CD4-positive, alpha-beta T cell treated with Interleukin-17A for 4 hours (primary cell): Measurements from ENCODE around the gene CABP7.
A peak's percentile ranks its signal among the peaks of the same experiment; 100 is the strongest.

Source experiments
- DNase-seq: peaks from one replicate; pipeline ENCODE4 v3.0.0-alpha.2; 2020; ENCODE audit warnings: mixed read lengths

Gene CABP7

DNA sequence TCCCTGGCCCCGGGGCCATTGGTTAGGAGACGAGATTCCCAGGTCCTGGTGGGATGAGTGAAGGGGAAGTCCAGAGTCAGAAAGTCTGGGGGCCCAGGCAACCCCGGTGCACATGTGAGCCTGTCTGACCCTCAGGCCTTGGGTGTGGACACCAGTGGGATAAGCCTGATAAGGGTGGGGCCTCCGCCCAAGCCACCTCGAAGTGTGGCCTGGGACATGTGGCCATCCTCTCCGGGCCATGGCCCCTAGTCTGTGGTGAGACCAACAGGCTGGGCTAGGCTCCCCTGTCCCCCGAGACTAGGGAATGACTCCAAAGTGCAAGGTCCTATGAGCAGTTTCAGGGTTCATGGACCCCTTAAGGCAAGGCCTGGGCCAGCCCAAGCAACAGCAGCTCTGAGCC lies 6.3 kb downstream of the CABP7 start:
- no peak for DNase-seq

- no peak for DNase-seq
Observed at GRCh38 chr22:29726512-29727130, 6.8 kb downstream of the CABP7 start.

GRCh38 chr22:29727131-29727523 lies 7.3 kb downstream of the CABP7 start:
- peak; percentile 29 for DNase-seq

GRCh38 chr22:29729161-29729560 lies 9.4 kb downstream of the CABP7 start:
- no peak for DNase-seq

DNA sequence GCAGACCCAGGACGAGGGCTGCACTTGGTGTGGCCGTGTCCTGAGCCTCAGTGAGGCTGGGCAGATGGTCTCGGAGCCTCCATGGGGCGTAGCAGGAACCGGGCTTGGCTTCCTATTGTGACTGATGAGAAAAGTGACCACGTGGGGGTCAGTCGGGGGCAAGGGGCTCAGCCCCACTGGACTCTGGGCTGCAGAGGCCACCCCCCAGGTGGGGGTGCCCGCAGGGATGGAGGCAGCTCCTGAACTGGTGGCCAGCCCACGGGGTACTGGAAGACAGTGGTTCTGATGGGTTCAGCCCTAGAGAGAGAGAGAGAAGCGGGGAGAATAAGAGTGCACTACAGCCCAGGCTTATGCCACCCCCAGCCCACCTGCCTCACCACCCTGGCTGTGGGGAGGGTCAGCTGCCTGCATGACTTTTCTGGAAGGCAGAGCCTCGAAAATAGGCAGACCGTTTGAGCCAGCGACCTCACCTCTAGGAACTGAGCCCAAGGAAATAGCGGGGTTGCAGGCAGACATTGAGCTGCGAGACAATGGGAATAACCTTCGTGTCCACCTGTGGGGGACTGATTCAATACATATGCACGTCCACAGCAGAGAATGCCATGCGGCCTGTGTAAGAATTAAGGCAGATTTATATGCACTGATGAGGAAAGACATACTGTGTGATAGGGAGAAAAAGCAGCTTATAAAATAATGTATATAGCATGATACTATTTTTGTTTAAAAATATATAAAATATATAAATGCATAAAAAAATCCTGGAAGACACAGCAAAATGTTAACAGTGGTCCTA lies 11.5 kb downstream of the CABP7 start:
- DNase-seq, result no peak

- no peak for DNase-seq
Observed at GRCh38 chr22:29732883-29733282, 13.1 kb downstream of the CABP7 start.

GRCh38 chr22:29733362-29734201 lies 13.8 kb downstream of the CABP7 start:
- no peak for DNase-seq

- DNase-seq, result no peak
Observed at GRCh38 chr22:29734406-29734805, 14.6 kb downstream of the CABP7 start.

DNA sequence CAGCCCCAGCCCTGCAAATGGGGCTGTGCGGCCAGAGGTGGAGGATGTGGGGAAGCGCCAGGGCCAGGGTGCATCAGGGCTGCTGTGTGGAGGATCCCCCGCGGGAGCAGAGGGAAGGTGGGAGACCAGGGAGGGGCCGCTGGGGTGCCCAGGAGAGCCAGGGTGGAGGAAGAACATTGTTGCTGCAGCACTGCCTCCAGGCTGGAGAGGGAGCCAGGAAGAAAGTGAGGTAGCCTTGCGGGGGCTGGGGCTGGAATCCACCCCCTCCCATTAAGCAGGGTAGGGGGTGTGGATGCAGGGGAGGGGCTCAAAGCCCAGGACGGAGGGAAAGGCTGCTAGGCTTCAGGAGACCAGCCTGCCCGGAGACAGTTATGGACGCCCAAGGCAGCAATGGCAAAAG lies 15.0 kb downstream of the CABP7 start:
- no peak for DNase-seq

- no peak for DNase-seq
Observed at GRCh38 chr22:29735416-29735815, 15.6 kb downstream of the CABP7 start.

GRCh38 chr22:29737251-29738117 lies 17.7 kb downstream of the CABP7 start:
- no peak for DNase-seq

DNA sequence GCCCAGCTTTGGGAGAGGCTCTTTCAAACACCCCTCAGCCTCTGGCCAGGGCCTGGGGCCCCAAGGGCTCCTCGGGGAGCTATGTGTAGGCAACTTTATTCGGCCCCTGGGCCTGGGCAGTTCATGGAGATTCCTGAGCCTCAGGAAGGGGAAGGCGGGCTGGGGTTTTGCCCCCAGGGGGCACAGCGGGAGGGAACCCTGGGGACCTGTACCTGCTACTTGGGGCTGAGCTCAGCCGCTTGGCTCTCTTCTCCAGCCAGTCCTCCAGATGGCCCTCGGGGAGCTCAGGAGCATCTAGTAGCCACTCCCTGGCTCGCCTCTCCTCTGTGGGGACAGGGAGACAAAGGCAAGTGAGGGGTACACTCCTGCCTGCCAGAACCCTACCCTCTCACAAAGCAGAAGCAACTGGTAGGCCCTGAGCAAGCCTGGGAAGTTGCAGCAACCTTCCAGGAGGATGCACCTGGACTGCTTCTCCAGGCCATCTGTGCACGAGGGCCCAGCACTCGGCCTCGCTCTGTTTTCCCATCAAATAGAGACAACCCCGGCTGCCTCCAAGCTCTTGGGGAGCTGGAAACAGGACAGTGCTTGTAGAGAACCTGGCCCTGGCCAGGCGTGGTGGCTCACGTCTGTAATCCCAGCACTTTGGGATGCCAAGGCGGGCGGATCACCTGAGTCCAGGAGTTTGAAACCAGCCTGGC lies 18.5 kb downstream of the CABP7 start:
- no peak for DNase-seq

- no peak for DNase-seq
Observed at GRCh38 chr22:29739346-29739875, 19.6 kb downstream of the CABP7 start.

DNA sequence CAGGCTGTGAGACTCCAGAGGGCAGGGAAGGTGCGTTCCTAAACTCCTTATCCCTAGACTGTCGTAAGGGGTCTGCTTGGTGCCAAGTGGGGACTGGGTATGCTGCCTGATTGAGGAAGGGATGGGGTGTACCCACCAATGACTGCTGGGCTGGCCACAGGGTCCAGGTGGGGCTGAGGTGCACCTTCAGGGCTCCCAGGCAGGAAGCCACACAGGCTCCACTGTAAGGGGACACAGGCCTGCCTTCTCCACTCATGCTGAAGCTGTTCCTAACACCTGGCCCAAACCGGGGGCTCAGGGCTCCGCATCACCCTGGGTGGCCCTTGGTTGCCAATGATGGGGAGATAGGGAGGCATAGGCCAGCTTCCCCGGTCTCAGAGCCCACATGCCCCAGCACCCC lies 20.4 kb downstream of the CABP7 start:
- DNase-seq, result no peak

DNA sequence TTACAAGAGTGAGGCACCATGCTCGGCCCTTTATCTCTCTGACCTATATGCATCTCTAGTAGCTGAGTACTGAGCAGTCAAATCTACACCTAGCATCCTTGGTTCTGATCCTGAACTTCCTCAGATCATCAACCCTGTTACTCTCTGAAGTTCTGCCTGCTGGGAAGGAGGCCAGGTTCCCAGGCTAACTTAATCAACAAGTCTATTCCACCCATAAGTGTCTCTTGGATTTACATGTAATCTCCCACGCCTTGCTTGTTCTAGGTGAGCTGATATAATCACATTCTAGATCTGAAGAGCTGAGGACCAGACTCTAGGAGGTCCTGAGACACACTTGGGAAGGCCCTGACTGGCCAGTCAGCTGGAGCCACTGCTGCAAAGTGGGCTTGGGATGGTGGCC lies 22.1 kb downstream of the CABP7 start:
- DNase-seq, result no peak

DNA sequence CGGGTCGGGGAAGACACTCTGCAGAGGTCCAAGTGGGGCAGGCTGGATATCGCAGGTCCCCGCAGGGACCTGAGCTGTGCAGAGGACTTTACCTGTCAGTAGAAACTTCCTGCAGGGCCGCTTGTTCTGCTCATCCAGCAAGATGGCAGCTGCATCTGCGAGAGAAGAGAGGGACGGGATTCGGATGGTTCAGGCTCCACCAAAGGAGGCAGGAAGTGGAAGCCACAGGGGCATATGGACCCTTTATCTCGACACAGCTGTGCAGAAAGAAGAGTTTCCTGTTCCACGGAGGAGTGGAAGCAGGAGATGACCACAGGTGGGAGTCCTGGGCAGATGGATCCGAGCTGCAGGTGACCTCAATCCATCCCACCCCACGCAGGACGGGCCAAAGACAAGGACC lies 22.5 kb downstream of the CABP7 start:
- no peak for DNase-seq

DNA sequence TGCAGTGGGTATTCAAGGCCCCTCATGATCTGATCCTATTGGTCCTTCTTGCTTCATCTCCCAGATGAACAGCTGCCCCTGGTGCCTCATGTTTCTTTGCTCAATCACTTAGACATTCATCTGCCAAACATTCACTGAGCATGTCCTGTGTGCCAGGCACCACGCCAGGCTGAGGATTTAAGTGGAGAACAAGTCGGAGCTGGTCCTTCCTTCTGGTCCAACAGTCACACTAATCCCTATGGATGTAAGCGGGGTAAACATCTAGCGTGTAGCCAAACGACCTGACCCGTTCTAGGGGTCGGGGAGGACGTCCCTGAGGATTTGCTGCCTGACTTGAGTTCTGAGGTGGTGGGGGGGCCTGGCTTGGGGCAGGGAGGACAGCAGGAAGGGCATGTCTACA lies 25.1 kb downstream of the CABP7 start:
- no peak for DNase-seq

GRCh38 chr22:29747832-29748231 lies 28.0 kb downstream of the CABP7 start:
- DNase-seq, result no peak

- DNase-seq, result no peak
Observed at GRCh38 chr22:29748248-29748893, 28.6 kb downstream of the CABP7 start.

DNA sequence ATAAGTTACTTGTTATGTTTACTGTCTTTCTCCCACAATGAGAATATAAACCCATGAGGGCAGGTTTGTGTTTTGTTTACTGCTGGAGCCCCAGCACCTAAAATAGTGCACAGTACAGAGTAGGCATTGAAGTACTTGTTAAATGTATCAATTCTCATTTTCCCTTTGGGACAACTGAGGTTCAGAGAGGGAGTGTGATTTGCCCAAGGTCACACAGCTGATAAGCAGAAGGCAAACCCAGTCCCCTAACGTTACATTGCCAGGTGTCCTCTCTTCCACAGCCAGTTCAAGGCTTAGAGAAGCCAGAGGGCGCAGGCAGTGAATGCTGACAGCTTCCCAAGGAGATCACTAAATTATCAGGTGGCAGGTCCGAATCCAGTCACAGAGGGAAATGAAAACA lies 30.2 kb downstream of the CABP7 start:
- no peak for DNase-seq
